ENCODE results near the gene TMEM97.

The TMEM97 gene

DNA sequence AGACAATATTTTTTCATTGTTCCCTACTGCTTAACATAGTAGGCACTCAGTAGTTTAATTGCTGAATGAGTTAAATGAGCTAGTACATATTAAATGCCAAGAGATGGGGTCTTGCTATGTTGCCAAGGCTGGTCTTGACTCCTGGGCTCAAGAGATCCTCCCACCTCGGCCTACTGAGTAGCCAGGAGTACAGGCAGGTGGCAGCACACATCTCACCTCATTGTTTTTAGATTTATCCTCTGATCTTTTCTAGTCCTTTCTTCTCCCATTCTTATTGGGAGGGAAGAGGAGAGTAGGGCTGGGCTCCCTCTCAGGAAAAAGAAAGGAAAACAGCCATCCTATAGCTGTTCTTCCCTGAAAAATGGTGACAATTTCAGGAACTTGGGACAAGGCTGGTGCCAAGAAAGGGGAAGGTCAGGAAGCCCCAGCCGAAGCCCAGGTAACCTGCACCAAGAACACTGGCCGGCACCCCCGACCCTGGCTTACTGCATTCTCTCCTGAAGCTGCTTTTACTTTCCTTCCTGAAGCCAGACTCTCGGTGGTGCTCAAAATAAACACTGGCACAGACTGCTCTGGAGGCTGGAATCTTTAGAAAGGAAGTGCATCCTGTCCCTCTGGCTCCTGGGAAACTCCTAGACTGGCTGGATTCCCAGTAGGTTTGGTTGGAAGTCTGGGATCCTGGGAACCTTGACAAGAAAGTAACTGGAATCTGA, 19.2 kb downstream of the TMEM97 start:
- no peak for TF ChIP-seq RAD21 (IDR thresholded peaks at IDR 0.05; ENCODE audit: low read depth)
- TF ChIP-seq ZBTB7A (IDR thresholded peaks at IDR 0.05; ENCODE audit: low read depth), result no peak
- TF ChIP-seq EP300 (IDR thresholded peaks at IDR 0.05; ENCODE audit: borderline replicate concordance), result no peak
- no peak for TF ChIP-seq CREB1 (IDR thresholded peaks at IDR 0.05; ENCODE audit: low read depth)

DNA sequence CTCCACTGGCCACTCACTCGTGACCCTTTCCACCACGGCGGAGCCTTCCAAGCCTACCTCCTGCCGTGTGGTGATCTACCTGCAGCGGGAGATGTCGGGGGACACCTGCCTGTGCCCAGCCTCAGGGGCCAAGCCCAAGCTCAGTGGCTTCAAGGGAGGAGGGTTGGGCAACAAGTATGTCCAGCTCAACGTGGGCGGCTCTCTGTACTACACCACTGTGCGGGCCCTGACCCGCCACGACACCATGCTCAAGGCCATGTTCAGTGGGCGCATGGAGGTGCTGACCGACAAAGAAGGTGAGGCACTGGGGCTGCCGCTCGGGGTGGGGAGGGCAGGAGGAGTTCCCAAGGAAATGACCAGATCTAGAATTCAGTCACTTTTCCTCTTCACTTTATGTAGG, 20.4 kb downstream of the TMEM97 start:
- TF ChIP-seq EP300 (IDR thresholded peaks at IDR 0.05; ENCODE audit: borderline replicate concordance), result no peak
- TF ChIP-seq TAF1 (IDR thresholded peaks at IDR 0.05; ENCODE audit: low read depth), result no peak
- no peak for TF ChIP-seq RAD21 (IDR thresholded peaks at IDR 0.05; ENCODE audit: low read depth)
- TF ChIP-seq CEBPB (IDR thresholded peaks at IDR 0.05), result no peak
- no peak for TF ChIP-seq TEAD4 (IDR thresholded peaks at IDR 0.05)
- TF ChIP-seq, protein P1, sequence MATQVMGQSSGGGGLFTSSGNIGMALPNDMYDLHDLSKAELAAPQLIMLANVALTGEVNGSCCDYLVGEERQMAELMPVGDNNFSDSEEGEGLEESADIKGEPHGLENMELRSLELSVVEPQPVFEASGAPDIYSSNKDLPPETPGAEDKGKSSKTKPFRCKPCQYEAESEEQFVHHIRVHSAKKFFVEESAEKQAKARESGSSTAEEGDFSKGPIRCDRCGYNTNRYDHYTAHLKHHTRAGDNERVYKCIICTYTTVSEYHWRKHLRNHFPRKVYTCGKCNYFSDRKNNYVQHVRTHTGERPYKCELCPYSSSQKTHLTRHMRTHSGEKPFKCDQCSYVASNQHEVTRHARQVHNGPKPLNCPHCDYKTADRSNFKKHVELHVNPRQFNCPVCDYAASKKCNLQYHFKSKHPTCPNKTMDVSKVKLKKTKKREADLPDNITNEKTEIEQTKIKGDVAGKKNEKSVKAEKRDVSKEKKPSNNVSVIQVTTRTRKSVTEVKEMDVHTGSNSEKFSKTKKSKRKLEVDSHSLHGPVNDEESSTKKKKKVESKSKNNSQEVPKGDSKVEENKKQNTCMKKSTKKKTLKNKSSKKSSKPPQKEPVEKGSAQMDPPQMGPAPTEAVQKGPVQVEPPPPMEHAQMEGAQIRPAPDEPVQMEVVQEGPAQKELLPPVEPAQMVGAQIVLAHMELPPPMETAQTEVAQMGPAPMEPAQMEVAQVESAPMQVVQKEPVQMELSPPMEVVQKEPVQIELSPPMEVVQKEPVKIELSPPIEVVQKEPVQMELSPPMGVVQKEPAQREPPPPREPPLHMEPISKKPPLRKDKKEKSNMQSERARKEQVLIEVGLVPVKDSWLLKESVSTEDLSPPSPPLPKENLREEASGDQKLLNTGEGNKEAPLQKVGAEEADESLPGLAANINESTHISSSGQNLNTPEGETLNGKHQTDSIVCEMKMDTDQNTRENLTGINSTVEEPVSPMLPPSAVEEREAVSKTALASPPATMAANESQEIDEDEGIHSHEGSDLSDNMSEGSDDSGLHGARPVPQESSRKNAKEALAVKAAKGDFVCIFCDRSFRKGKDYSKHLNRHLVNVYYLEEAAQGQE (IDR thresholded peaks at IDR 0.05; ENCODE audit: low read depth), result no peak
- TF ChIP-seq CREB1 (IDR thresholded peaks at IDR 0.05; ENCODE audit: low read depth), result no peak
- TF ChIP-seq TCF12 (IDR thresholded peaks at IDR 0.05; ENCODE audit: low read depth), result no peak

DNA sequence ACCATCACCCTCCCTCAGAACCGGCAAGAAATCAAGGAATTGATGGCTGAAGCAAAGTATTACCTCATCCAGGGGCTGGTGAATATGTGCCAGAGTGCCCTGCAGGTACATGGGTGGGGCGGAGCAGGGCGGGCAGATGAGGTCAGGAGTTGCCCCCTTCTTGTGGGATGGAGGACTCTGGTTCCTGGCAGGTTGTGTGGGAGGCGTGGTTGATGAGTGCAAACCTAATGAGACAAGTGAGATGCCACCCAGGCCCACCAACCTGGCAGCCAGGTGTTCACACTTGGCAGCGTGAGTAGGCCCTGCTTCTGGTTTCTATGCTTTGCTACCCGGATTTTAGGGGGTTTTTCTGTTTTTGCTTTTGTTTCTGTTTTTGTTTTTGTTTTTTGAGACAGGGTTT, 21.4 kb downstream of the TMEM97 start:
- TF ChIP-seq EGR1 (IDR thresholded peaks at IDR 0.05) (no peak), CEBPB (IDR thresholded peaks at IDR 0.05) (no peak), CREB1 (IDR thresholded peaks at IDR 0.05; ENCODE audit: low read depth) (no peak), EP300 (IDR thresholded peaks at IDR 0.05; ENCODE audit: borderline replicate concordance) (no peak), YY1 (IDR thresholded peaks at IDR 0.05; ENCODE audit: low read depth) (no peak), TAF1 (IDR thresholded peaks at IDR 0.05; ENCODE audit: low read depth) (no peak), TEAD4 (IDR thresholded peaks at IDR 0.05) (no peak)

DNA sequence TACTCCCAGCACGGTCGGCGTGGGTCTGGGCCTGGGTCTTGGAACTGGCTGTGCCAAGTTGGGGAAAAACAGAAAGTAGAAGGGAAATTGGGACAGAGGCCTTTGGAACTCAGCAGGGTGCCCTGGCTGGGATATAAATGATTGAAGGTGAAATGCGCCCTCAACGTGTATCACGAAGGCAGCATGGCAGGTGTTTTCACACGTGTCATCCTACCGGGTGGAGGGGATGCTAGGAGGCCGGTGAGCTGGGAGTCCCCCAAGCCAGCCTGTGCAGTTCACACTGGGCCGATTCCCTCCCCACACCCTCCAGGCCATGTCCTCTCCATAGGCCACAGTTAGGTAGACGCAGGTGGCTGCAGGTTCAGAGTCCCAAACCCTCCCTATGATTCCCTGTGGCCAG, 22.5 kb downstream of the TMEM97 start:
- TF ChIP-seq TEAD4 (IDR thresholded peaks at IDR 0.05), result no peak
- TF ChIP-seq, protein P1 (IDR thresholded peaks at IDR 0.05; ENCODE audit: low read depth), result no peak
- no peak for TF ChIP-seq FOXM1 (IDR thresholded peaks at IDR 0.05; ENCODE audit: borderline replicate concordance, low read depth)
- TF ChIP-seq CREB1 (IDR thresholded peaks at IDR 0.05; ENCODE audit: low read depth), result no peak
- no peak for TF ChIP-seq ZBTB7A (IDR thresholded peaks at IDR 0.05; ENCODE audit: low read depth)
- TF ChIP-seq TCF12 (IDR thresholded peaks at IDR 0.05; ENCODE audit: low read depth), result no peak
- TF ChIP-seq, protein P2, sequence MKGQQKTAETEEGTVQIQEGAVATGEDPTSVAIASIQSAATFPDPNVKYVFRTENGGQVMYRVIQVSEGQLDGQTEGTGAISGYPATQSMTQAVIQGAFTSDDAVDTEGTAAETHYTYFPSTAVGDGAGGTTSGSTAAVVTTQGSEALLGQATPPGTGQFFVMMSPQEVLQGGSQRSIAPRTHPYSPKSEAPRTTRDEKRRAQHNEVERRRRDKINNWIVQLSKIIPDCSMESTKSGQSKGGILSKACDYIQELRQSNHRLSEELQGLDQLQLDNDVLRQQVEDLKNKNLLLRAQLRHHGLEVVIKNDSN (IDR thresholded peaks at IDR 0.05), result no peak
- TF ChIP-seq NFIC (IDR thresholded peaks at IDR 0.05), result no peak
- TF ChIP-seq CEBPB (IDR thresholded peaks at IDR 0.05), result no peak
- no peak for TF ChIP-seq RAD21 (IDR thresholded peaks at IDR 0.05; ENCODE audit: low read depth)
- no peak for TF ChIP-seq TAF1 (IDR thresholded peaks at IDR 0.05; ENCODE audit: low read depth)
- TF ChIP-seq EP300 (IDR thresholded peaks at IDR 0.05; ENCODE audit: borderline replicate concordance), result no peak
- TF ChIP-seq, protein P3, sequence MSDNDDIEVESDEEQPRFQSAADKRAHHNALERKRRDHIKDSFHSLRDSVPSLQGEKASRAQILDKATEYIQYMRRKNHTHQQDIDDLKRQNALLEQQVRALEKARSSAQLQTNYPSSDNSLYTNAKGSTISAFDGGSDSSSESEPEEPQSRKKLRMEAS (IDR thresholded peaks at IDR 0.05), result no peak
- TF ChIP-seq EGR1 (IDR thresholded peaks at IDR 0.05), result no peak
- no peak for TF ChIP-seq YY1 (IDR thresholded peaks at IDR 0.05; ENCODE audit: low read depth)

DNA sequence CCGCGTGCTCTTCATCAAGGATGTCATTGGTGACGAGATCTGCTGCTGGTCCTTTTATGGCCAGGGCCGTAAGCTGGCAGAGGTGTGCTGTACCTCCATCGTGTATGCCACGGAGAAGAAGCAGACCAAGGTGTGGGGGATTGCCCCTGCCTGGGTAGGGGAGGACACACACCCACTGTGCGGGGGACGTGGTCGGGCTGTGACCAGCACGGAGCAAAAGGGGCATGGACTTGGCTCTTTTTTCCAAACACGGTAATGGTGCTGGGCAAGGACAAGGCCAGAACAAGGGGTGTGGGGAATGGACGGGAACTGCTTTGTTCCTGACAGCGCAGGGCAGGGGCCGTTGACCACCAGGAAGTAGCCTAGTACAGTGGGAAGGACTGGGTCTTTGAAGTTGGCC, 23.3 kb downstream of the TMEM97 start:
- TF ChIP-seq, protein P3 (IDR thresholded peaks at IDR 0.05), result no peak
- TF ChIP-seq YY1 (IDR thresholded peaks at IDR 0.05; ENCODE audit: low read depth), result no peak
- no peak for TF ChIP-seq ZBTB7A (IDR thresholded peaks at IDR 0.05; ENCODE audit: low read depth)
- TF ChIP-seq CEBPB (IDR thresholded peaks at IDR 0.05), result no peak
- TF ChIP-seq TEAD4 (IDR thresholded peaks at IDR 0.05), result no peak
- no peak for TF ChIP-seq EGR1 (IDR thresholded peaks at IDR 0.05)
- no peak for TF ChIP-seq FOXM1 (IDR thresholded peaks at IDR 0.05; ENCODE audit: borderline replicate concordance, low read depth)
- TF ChIP-seq CREB1 (IDR thresholded peaks at IDR 0.05; ENCODE audit: low read depth), result no peak
- TF ChIP-seq, protein P2 (IDR thresholded peaks at IDR 0.05), result no peak
- TF ChIP-seq TCF12 (IDR thresholded peaks at IDR 0.05; ENCODE audit: low read depth), result no peak
- no peak for TF ChIP-seq RAD21 (IDR thresholded peaks at IDR 0.05; ENCODE audit: low read depth)
- no peak for TF ChIP-seq EP300 (IDR thresholded peaks at IDR 0.05; ENCODE audit: borderline replicate concordance)
- TF ChIP-seq, protein P1 (IDR thresholded peaks at IDR 0.05; ENCODE audit: low read depth), result no peak
- TF ChIP-seq NFIC (IDR thresholded peaks at IDR 0.05), result no peak

Measured in Ishikawa (cell line).